Thoracic aorta (tissue), 2 donors: ENCODE measurements around the gene TRABD. TPM values are rescaled to one million over a fixed set of nuclear protein-coding genes. Genes with fewer than 3 reads are reported as not detected.

Source experiments
- ATAC-seq: fragments of 150-250 bp; one replicate; pipeline ENCODE4 v1.8.0; 2017; ENCODE audit warnings: low read depth; ENCODE audit not compliant: insufficient number of reproducible peaks, low FRiP score
- DNase-seq: peaks from one replicate; pipeline ENCODE4 v3.0.0-alpha.2; 2020; ENCODE audit warnings: low spot score
- H3K27ac ChIP-seq, 2 donors: fragments of 200-600 bp; sonication (generic); 1 replicate in 1 of 2; 2 replicates in 1 of 2; pipeline ENCODE4 v1.5.1; 2016; ENCODE audit warnings: mild to moderate bottlenecking in 2 of 2, moderate library complexity in 2 of 2
- H3K27me3 ChIP-seq: fragments of 200-600 bp; sonication (generic); replicated peaks from 2 replicates; pipeline ENCODE4 v1.6.0; 2016; ENCODE audit warnings: mild to moderate bottlenecking; ENCODE audit not compliant: insufficient read depth
- H3K36me3 ChIP-seq: fragments of 200-600 bp; sonication (generic); one replicate; pipeline ENCODE4 v1.5.1; 2016
- H3K4me1 ChIP-seq, 2 donors: fragments of 200-600 bp; sonication (generic); 1 replicate in 1 of 2; 2 replicates in 1 of 2; pipeline versions ENCODE4 v1.5.1 to v1.6.0; 2016; ENCODE audit warnings: low read depth in 2 of 2, mild to moderate bottlenecking in 1 of 2; ENCODE audit not compliant: control insufficient read depth in 1 of 2
- H3K4me3 ChIP-seq: fragments of 200-600 bp; sonication (generic); 2 replicates; pipeline ENCODE4 v1.5.1; 2016; ENCODE audit warnings: mild to moderate bottlenecking
- H3K9me3 ChIP-seq: fragments of 200-600 bp; sonication (generic); 2 replicates; pipeline ENCODE4 v1.5.1; 2016
- CTCF ChIP-seq: fragments of 200-600 bp; sonication (generic); IDR thresholded peaks from one replicate; pipeline ENCODE4 v1.5.1; 2019; ENCODE audit warnings: antibody characterized with exemption
- total RNA-seq, 2 donors: library from RNA; depleted of rRNA; stranded (reverse); fragments of >200 nt; gene quantifications; one replicate each; pipeline versions ENCODE4 v1.1.0 to v1.2.3, GENCODE V29; 2016

The TRABD gene
- total RNA-seq, 2 donors from 2014 or later, result 31.7 to 40.6 TPM

- Histone ChIP-seq H3K9me3 (no peaks in the 10 kb centered on the region), H3K4me3 (no peak overlapping the region), H3K27ac (no peak overlapping the region), H3K36me3 (no peaks in the 10 kb centered on the region), H3K4me1 (peaks cover 6 to 15% of the 10 kb centered on the region in 2 donors), H3K27me3 (no peaks in the 10 kb centered on the region)
- TF ChIP-seq CTCF, result no peak
- no peak for DNase-seq
- no peak for ATAC-seq
Measured at GRCh38 chr22:50179937-50180726, 5.6 kb upstream of the TRABD start.

- Histone ChIP-seq H3K36me3 (no peaks in the 10 kb centered on the region), H3K27ac (no peak overlapping the region), H3K4me1 (peaks cover 9 to 18% of the 10 kb centered on the region in 2 donors), H3K27me3 (no peaks in the 10 kb centered on the region), H3K9me3 (no peaks in the 10 kb centered on the region), H3K4me3 (no peak overlapping the region)
- ATAC-seq (no peak), DNase-seq (no peak)
- no peak for TF ChIP-seq CTCF
Measured at GRCh38 chr22:50180727-50181521, 4.8 kb upstream of the TRABD start.

GRCh38 chr22:50182176-50183081 is 3.3 kb upstream of the TRABD start:
- Histone ChIP-seq H3K27me3 (no peaks in the 10 kb centered on the region), H3K36me3 (no peaks in the 10 kb centered on the region), H3K4me3 (no peak overlapping the region), H3K27ac (no peak overlapping the region), H3K9me3 (no peaks in the 10 kb centered on the region), H3K4me1 (peaks cover 19 to 28% of the 10 kb centered on the region in 2 donors)
- no peak for DNase-seq
- no peak for ATAC-seq
- TF ChIP-seq CTCF, result no peak

- Histone ChIP-seq H3K4me1 (peaks cover 20 to 28% of the 10 kb centered on the region in 2 donors), H3K4me3 (no peak overlapping the region), H3K27me3 (no peaks in the 10 kb centered on the region), H3K27ac (no peak overlapping the region), H3K36me3 (no peaks in the 10 kb centered on the region), H3K9me3 (no peaks in the 10 kb centered on the region)
- no peak for TF ChIP-seq CTCF
- DNase-seq, result no peak
- no peak for ATAC-seq
Measured at GRCh38 chr22:50183141-50183971, 2.4 kb upstream of the TRABD start.
